Measurements from ENCODE around the gene KRTAP10-6.
A peak's percentile ranks its signal among the peaks of the same experiment; 100 is the strongest.
"Not testable (repeated sequence)": the region's sequence is repeated elsewhere in the genome, so short reads cannot be mapped to it uniquely, and the experiment has no call there.

Gene KRTAP10-6

GRCh38 chr21:44555200-44555875, 37.0 kb downstream of the KRTAP10-6 start:
- DNase-seq, result no peak

- DNase-seq, result no peak
Measured at GRCh38 chr21:44552681-44553080, 39.6 kb downstream of the KRTAP10-6 start.

GRCh38 chr21:44552136-44552535, 40.2 kb downstream of the KRTAP10-6 start:
- no peak for DNase-seq

- peak; percentile 47 for DNase-seq
Measured at GRCh38 chr21:44551340-44551961, 40.9 kb downstream of the KRTAP10-6 start, which contains the start of gene KRTAP10-2. Gene KRTAP10-2, minus strand, starts transcription at chr21:44551505. Its CDS starts 47 bp downstream, at chr21:44551458.

GRCh38 chr21:44550807-44551206, 41.5 kb downstream of the KRTAP10-6 start:
- no peak for DNase-seq

- DNase-seq, result not testable (repeated sequence)
Measured at GRCh38 chr21:44550285-44550684, 42.0 kb downstream of the KRTAP10-6 start.

- no peak for DNase-seq
Measured at GRCh38 chr21:44549525-44550211, 42.6 kb downstream of the KRTAP10-6 start.

GRCh38 chr21:44548922-44549321, 43.4 kb downstream of the KRTAP10-6 start:
- no peak for DNase-seq

- no peak for DNase-seq
Measured at GRCh38 chr21:44548381-44548780, 43.9 kb downstream of the KRTAP10-6 start.

GRCh38 chr21:44547656-44548331, 44.5 kb downstream of the KRTAP10-6 start:
- no peak for DNase-seq

GRCh38 chr21:44544566-44544965, 47.7 kb downstream of the KRTAP10-6 start:
- no peak for DNase-seq

GRCh38 chr21:44542716-44543115, 49.6 kb downstream of the KRTAP10-6 start:
- no peak for DNase-seq
